ENCODE data around the gene BLMH.

DNA sequence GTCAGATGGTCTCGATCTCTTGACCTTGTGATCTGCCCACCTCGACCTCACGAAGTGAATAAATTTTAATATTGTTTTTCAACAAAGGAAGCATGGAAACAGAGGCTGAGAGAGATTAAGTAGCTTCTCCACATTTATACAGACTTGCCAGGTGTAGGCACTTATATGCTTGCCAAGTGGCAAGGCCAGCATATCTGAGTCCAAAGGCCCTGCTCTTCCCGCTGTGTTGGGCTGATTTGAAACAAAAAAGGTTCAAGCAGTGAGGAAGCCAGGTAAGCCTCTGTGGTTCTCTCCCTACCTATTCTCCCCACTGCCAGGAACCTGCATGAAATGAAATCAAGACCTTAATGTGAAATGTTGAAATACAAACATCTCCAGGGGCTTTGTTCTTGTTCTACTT is 48.7 kb downstream of the BLMH start:
- no peak for TF ChIP-seq EZH2 (IDR thresholded peaks at IDR 0.05; ENCODE audit: borderline replicate concordance, control insufficient read depth, low read depth, low read length)
- no peak for TF ChIP-seq RAD21 (IDR thresholded peaks at IDR 0.05; ENCODE audit: insufficient read depth, low read depth, low read length)
- no peak for TF ChIP-seq SMC3 (IDR thresholded peaks at IDR 0.05; ENCODE audit: borderline replicate concordance, low read length)
- TF ChIP-seq, protein P1, sequence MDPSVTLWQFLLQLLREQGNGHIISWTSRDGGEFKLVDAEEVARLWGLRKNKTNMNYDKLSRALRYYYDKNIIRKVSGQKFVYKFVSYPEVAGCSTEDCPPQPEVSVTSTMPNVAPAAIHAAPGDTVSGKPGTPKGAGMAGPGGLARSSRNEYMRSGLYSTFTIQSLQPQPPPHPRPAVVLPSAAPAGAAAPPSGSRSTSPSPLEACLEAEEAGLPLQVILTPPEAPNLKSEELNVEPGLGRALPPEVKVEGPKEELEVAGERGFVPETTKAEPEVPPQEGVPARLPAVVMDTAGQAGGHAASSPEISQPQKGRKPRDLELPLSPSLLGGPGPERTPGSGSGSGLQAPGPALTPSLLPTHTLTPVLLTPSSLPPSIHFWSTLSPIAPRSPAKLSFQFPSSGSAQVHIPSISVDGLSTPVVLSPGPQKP (IDR thresholded peaks at IDR 0.05; ENCODE audit: low read depth, low read length) = no peak
- TF ChIP-seq, protein P2, sequence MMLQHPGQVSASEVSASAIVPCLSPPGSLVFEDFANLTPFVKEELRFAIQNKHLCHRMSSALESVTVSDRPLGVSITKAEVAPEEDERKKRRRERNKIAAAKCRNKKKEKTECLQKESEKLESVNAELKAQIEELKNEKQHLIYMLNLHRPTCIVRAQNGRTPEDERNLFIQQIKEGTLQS (IDR thresholded peaks at IDR 0.05; ENCODE audit: borderline replicate concordance, extremely low read depth, low read depth, low read length) = no peak
- TF ChIP-seq, protein P3, sequence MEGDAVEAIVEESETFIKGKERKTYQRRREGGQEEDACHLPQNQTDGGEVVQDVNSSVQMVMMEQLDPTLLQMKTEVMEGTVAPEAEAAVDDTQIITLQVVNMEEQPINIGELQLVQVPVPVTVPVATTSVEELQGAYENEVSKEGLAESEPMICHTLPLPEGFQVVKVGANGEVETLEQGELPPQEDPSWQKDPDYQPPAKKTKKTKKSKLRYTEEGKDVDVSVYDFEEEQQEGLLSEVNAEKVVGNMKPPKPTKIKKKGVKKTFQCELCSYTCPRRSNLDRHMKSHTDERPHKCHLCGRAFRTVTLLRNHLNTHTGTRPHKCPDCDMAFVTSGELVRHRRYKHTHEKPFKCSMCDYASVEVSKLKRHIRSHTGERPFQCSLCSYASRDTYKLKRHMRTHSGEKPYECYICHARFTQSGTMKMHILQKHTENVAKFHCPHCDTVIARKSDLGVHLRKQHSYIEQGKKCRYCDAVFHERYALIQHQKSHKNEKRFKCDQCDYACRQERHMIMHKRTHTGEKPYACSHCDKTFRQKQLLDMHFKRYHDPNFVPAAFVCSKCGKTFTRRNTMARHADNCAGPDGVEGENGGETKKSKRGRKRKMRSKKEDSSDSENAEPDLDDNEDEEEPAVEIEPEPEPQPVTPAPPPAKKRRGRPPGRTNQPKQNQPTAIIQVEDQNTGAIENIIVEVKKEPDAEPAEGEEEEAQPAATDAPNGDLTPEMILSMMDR (IDR thresholded peaks at IDR 0.05 in 2 of 3, conservative IDR thresholded peaks at IDR 0.05 in 1 of 3; ENCODE audit: control insufficient read depth in 2 of 3, extremely low read depth in 1 of 3, insufficient read depth in 1 of 3, low read depth in 3 of 3, low read length in 3 of 3) = no peak
- TF ChIP-seq EP300 (IDR thresholded peaks at IDR 0.05; ENCODE audit: borderline replicate concordance in 1 of 2, control insufficient read depth in 1 of 2, low read depth in 2 of 2, low read length in 2 of 2) = no peak
- TF ChIP-seq EGR1 (IDR thresholded peaks at IDR 0.05; ENCODE audit: borderline replicate concordance in 1 of 2, low read depth in 2 of 2, low read length in 2 of 2) = no peak

Data from GM12878 (cell line).